Liver (tissue), 3 donors: ENCODE data around the gene NPRL2.

ENCODE experiments used
- EGR1 ChIP-seq, 2 donors: IDR thresholded peaks; 2 replicates each; pipeline ENCODE4 v1.6.1; 2016 to 2018; ENCODE audit warnings: antibody characterized with exemption in 2 of 2, low read depth in 2 of 2
- FOXA2 ChIP-seq: IDR thresholded peaks from 2 replicates; pipeline ENCODE4 v1.6.1; 2016; ENCODE audit warnings: antibody characterized with exemption
- GABPA ChIP-seq, 2 donors: IDR thresholded peaks in 1 of 2; conservative IDR thresholded peaks in 1 of 2; 2 replicates each; pipeline ENCODE4 v1.6.1; 2016; ENCODE audit warnings: antibody characterized with exemption in 2 of 2, mild to moderate bottlenecking in 1 of 2, moderate library complexity in 1 of 2
- JUND ChIP-seq, 2 donors: IDR thresholded peaks; 2 replicates each; pipeline ENCODE4 v1.6.1; 2016; ENCODE audit warnings: antibody characterized with exemption in 2 of 2
- RAD21 ChIP-seq, 2 donors: IDR thresholded peaks; 2 replicates each; pipeline ENCODE4 v1.6.1; 2016; ENCODE audit warnings: antibody characterized with exemption in 2 of 2, mild to moderate bottlenecking in 2 of 2
- SP1 ChIP-seq: IDR thresholded peaks from 2 replicates; pipeline ENCODE4 v1.6.1; 2018; ENCODE audit warnings: antibody characterized with exemption, mild to moderate bottlenecking
- TAF1 ChIP-seq: conservative IDR thresholded peaks from 2 replicates; pipeline ENCODE4 v1.6.1; 2016; ENCODE audit warnings: antibody characterized with exemption, mild to moderate bottlenecking
- YY1 ChIP-seq: IDR thresholded peaks from 2 replicates; pipeline ENCODE4 v1.6.1; 2016; ENCODE audit warnings: antibody characterized with exemption, mild to moderate bottlenecking
- TF ChIP-seq, protein P1 (sequence below): fragments of 150-350 bp; IDR thresholded peaks from 2 replicates; pipeline ENCODE4 v1.5.1; 2017; ENCODE audit warnings: improper control_type of control experiment, low read depth, low read length; ENCODE audit not compliant: missing input control
- TF ChIP-seq, protein P2 (sequence below): IDR thresholded peaks from 2 replicates; pipeline ENCODE4 v1.6.1; 2016; ENCODE audit warnings: antibody characterized with exemption
- TF ChIP-seq, protein P3 (sequence below): IDR thresholded peaks from 2 replicates; pipeline ENCODE4 v1.6.1; 2016; ENCODE audit warnings: antibody characterized with exemption
- TF ChIP-seq, protein P4 (sequence below): IDR thresholded peaks from 2 replicates; pipeline ENCODE4 v1.6.1; 2016; ENCODE audit warnings: antibody characterized with exemption
- donor health status: healthy.
- donor health status: healthy.

DNA sequence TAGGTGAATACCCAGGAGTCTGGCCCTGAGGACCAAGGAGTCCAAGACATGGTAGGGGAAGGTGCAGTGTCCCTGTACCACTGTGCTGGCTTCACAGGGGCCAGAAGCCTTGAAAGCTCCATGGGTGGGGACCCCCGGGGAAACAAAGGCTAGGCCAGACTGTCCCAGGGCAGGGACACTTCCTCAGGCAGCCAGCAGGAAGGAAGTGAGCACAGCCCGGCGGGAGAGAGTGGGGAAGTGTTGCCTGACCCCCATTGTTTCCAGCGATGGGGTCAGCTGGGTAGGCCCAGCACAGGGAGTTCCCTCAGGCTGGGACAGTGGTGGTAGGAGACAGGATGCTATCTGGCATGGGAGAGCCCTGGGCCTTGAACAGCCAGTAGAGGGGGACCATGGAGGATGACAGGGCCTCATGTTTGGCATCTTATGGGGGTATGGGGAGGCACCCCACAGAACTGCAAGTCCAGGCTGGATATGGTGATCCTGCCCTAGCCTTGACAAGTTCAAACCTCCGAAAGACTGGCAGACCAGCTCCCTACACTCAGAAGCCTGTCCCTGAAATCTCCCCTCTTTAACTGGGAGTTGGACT, 26.9 kb downstream of the NPRL2 start:
- TF ChIP-seq, protein P1, sequence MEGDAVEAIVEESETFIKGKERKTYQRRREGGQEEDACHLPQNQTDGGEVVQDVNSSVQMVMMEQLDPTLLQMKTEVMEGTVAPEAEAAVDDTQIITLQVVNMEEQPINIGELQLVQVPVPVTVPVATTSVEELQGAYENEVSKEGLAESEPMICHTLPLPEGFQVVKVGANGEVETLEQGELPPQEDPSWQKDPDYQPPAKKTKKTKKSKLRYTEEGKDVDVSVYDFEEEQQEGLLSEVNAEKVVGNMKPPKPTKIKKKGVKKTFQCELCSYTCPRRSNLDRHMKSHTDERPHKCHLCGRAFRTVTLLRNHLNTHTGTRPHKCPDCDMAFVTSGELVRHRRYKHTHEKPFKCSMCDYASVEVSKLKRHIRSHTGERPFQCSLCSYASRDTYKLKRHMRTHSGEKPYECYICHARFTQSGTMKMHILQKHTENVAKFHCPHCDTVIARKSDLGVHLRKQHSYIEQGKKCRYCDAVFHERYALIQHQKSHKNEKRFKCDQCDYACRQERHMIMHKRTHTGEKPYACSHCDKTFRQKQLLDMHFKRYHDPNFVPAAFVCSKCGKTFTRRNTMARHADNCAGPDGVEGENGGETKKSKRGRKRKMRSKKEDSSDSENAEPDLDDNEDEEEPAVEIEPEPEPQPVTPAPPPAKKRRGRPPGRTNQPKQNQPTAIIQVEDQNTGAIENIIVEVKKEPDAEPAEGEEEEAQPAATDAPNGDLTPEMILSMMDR, result peak; percentile 10
- TF ChIP-seq YY1 (no peak), TAF1 (no peak), RAD21 (IDR thresholded peaks at IDR 0.05) (no peak), JUND (IDR thresholded peaks at IDR 0.05) (no peak), FOXA2 (no peak), GABPA (IDR thresholded peaks at IDR 0.05 in 1 of 2, conservative IDR thresholded peaks at IDR 0.05 in 1 of 2) (peak in 1 of 2 donors; percentile 25), EGR1 (IDR thresholded peaks at IDR 0.05; ENCODE audit: low read depth in 2 of 2) (peak in 1 of 2 donors; percentile 43), SP1 (no peak)
- TF ChIP-seq, protein P2, sequence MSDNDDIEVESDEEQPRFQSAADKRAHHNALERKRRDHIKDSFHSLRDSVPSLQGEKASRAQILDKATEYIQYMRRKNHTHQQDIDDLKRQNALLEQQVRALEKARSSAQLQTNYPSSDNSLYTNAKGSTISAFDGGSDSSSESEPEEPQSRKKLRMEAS, result peak; percentile 77
- TF ChIP-seq, protein P3, sequence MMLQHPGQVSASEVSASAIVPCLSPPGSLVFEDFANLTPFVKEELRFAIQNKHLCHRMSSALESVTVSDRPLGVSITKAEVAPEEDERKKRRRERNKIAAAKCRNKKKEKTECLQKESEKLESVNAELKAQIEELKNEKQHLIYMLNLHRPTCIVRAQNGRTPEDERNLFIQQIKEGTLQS, result no peak
- TF ChIP-seq, protein P4, sequence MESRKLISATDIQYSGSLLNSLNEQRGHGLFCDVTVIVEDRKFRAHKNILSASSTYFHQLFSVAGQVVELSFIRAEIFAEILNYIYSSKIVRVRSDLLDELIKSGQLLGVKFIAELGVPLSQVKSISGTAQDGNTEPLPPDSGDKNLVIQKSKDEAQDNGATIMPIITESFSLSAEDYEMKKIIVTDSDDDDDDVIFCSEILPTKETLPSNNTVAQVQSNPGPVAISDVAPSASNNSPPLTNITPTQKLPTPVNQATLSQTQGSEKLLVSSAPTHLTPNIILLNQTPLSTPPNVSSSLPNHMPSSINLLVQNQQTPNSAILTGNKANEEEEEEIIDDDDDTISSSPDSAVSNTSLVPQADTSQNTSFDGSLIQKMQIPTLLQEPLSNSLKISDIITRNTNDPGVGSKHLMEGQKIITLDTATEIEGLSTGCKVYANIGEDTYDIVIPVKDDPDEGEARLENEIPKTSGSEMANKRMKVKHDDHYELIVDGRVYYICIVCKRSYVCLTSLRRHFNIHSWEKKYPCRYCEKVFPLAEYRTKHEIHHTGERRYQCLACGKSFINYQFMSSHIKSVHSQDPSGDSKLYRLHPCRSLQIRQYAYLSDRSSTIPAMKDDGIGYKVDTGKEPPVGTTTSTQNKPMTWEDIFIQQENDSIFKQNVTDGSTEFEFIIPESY, result no peak
